ENCODE data around the gene BFAR. TPM values are rescaled to one million over a fixed set of nuclear protein-coding genes. Genes with fewer than 3 reads are reported as not detected.

BFAR gene
- total RNA-seq, 1 experiment from 2014 or later: 91.7 TPM

GRCh38 chr16:14677627-14678026 lies 44.9 kb downstream of the BFAR start:
- Histone ChIP-seq H3K79me2 (ENCODE audit: insufficient read depth, low read length) (no peaks in the 10 kb centered on the region), H3K27me3 (ENCODE audit: insufficient read depth, low read length) (no peaks in the 10 kb centered on the region), H3T11ph (ENCODE audit: low read length) (no peak overlapping the region), H3K23ac (ENCODE audit: insufficient read length, low read depth, low read length) (no peak overlapping the region), H2BK5ac (ENCODE audit: insufficient read length, low read length) (no peak overlapping the region), H4K8ac (replicated peaks; ENCODE audit: insufficient read length, low read depth, low read length) (no peak overlapping the region), H4K5ac (ENCODE audit: insufficient read length, low read depth, low read length) (no peak overlapping the region), H2BK12ac (ENCODE audit: insufficient read length, low read depth, low read length) (no peak overlapping the region), H3K9ac (ENCODE audit: extremely low read depth, insufficient read length, low read length) (no peak overlapping the region), H2BK15ac (ENCODE audit: low read depth, low read length) (no peak overlapping the region), H3K56ac (ENCODE audit: insufficient read length, low read depth, low read length) (no peak overlapping the region), H2BK120ac (ENCODE audit: low read depth, low read length, poor library complexity, severe bottlenecking) (no peak overlapping the region), H2AFZ (ENCODE audit: low read length) (no peak overlapping the region), H3K14ac (ENCODE audit: insufficient read depth, low read length) (no peak overlapping the region), H3K4me2 (ENCODE audit: insufficient read depth, insufficient read length, low read length) (no peak overlapping the region), H2AK5ac (ENCODE audit: insufficient read length, low read length) (no peak overlapping the region), H4K91ac (ENCODE audit: insufficient read length, low read depth, low read length) (no peak overlapping the region), H3K23me2 (ENCODE audit: insufficient read length, low read depth, low read length, poor library complexity, severe bottlenecking) (no peaks in the 10 kb centered on the region), H3K9me3 (ENCODE audit: control insufficient read depth, low read depth, low read length) (no peaks in the 10 kb centered on the region), H4K20me1 (ENCODE audit: control insufficient read depth, insufficient read depth, insufficient read length) (no peaks in the 10 kb centered on the region), H3K18ac (ENCODE audit: insufficient read length, low read depth, low read length) (no peak overlapping the region), H3K4me1 (ENCODE audit: insufficient read depth, low read length) (no peaks in the 10 kb centered on the region), H3K4ac (ENCODE audit: low read depth, low read length) (no peak overlapping the region), H3K79me1 (ENCODE audit: insufficient read depth, low read depth, low read length, poor library complexity, severe bottlenecking) (no peaks in the 10 kb centered on the region), H2BK20ac (ENCODE audit: low read depth, low read length, poor library complexity, severe bottlenecking) (no peak overlapping the region), H3K27ac (ENCODE audit: insufficient read length, low read depth, low read length) (no peak overlapping the region)
- DNase-seq: no peak
- Mint-ChIP-seq H3K4me3 (no peak overlapping the region), H3K36me3 (ENCODE audit: insufficient read depth in 1 of 3, low read depth in 3 of 3) (no peaks in the 10 kb centered on the region), H3K27me3 (ENCODE audit: low read depth) (no peaks in the 10 kb centered on the region; the same call in 1 of the 2 replicates), H3K9me3 (no peaks in the 10 kb centered on the region), H3K27ac (no peak overlapping the region), H3K4me1 (no peaks in the 10 kb centered on the region)
- TF ChIP-seq CTCF (conservative IDR thresholded peaks at IDR 0.05): no peak
- WGBS (ENCODE audit: extremely low coverage, insufficient read length, low lambda C conversion rate): no CpG with 5 or more reads among the region's 5 CpGs
